Kidney (tissue), 14 donors: ENCODE measurements around the gene BRPF3. TPM values are rescaled to one million over a fixed set of nuclear protein-coding genes. Genes with fewer than 3 reads are reported as not detected.

Experiments used
- DNase-seq, 5 donors: peaks; one replicate each; pipeline ENCODE4 v3.0.0-alpha.2; 2013 to 2020
- FAIRE-seq: peaks from 2 replicates; lab custom pipeline; 2012; peaks lifted over from hg19 to GRCh38; lab: Jason Lieb, UNC
- H3K27ac ChIP-seq, 2 donors: one replicate each; pipeline ENCODE4 v1.7.0; 2013; ENCODE audit warnings: low read depth in 2 of 2, low read length in 2 of 2, inconsistent platforms in 1 of 2
- H3K27me3 ChIP-seq: one replicate; pipeline ENCODE4 v1.7.1; 2013; ENCODE audit warnings: low read length, inconsistent platforms; ENCODE audit not compliant: control insufficient read depth, insufficient read depth
- H3K36me3 ChIP-seq, 3 donors: one replicate each; pipeline versions ENCODE4 v1.7.0 to v1.7.1; 2013; ENCODE audit warnings: low read length in 3 of 3, control low read depth in 1 of 3, inconsistent platforms in 1 of 3; ENCODE audit not compliant: insufficient read depth in 3 of 3, control insufficient read depth in 2 of 3
- H3K4me1 ChIP-seq, 3 donors: one replicate each; pipeline versions ENCODE4 v1.7.0 to v1.7.1; 2013; ENCODE audit warnings: low read length in 3 of 3, inconsistent platforms in 1 of 3, low read depth in 1 of 3; ENCODE audit not compliant: control insufficient read depth in 2 of 3, insufficient read depth in 2 of 3
- H3K4me3 ChIP-seq, 3 donors: one replicate each; pipeline versions ENCODE4 v1.7.0 to v1.8.1; 2013; ENCODE audit warnings: low read length in 3 of 3, control low read depth in 1 of 3, inconsistent platforms in 1 of 3
- H3K9ac ChIP-seq, 3 donors: one replicate each; pipeline versions ENCODE4 v1.7.0 to v1.7.1; 2013; ENCODE audit warnings: low read length in 3 of 3, control low read depth in 1 of 3, inconsistent platforms in 1 of 3
- H3K9me3 ChIP-seq, 3 donors: one replicate each; pipeline versions ENCODE4 v1.7.0 to v1.7.1; 2013; ENCODE audit warnings: low read length in 3 of 3, control low read depth in 1 of 3, inconsistent platforms in 1 of 3; ENCODE audit not compliant: control insufficient read depth in 2 of 3, insufficient read depth in 1 of 3
- CTCF ChIP-seq: IDR thresholded peaks from 3 replicates; pipeline ENCODE4 v1.5.1; 2012; ENCODE audit warnings: mild to moderate bottlenecking, moderate library complexity, borderline replicate concordance; ENCODE audit not compliant: insufficient read depth; ENCODE audit errors: extremely low read depth
- intact Hi-C: fragments of 100-400 bp; cut with DNase I; formaldehyde crosslinking; loops from one replicate; pipeline ENCODE4 v1.11.1; 2022
- polyA plus RNA-seq: library from polyadenylated mRNA; stranded (reverse); fragments of 350-450 nt; fragmentation: Illumina TruSeq; extraction: RNeasy Lipid Tissue Mini Kit (QIAGEN cat#74804); gene quantifications from one replicate; pipeline ENCODE4 v1.2.3, GENCODE V29; 2014; ENCODE audit warnings: low read depth, low replicate concordance; ENCODE audit not compliant: insufficient read depth
- total RNA-seq: library from RNA; stranded (reverse); fragmentation: NEBNext Ultra II Directional; extraction: Animal tissue kit (Norgen Biotek cat#: 25700); gene quantifications from one replicate; pipeline ENCODE4 v1.2.1, GENCODE V29; 2021
- donor health status: control.
- donor health status: control.
- donor health status: control.
- donor health status: control.
- donor health status: control.
- donor health status: DM: yes; HTN: yes; CAD: no.
- donor health status: Normal renal cell carcinoma (clear cell type).

Gene BRPF3
- total and polyA plus RNA-seq, 2 donors from 2014 or later, result 10.2 to 29.5 TPM

GRCh38 chr6:36169023-36170007 lies 27.2 kb upstream of the BRPF3 start:
- TF ChIP-seq CTCF, result no peak
- FAIRE-seq (no peak), DNase-seq (no peak)
- Histone ChIP-seq H3K9me3 (no peaks in the 10 kb centered on the region), H3K4me3 (no peak overlapping the region), H3K4me1 (no peaks in the 10 kb centered on the region), H3K9ac (no peak overlapping the region), H3K27ac (no peak overlapping the region), H3K27me3 (no peaks in the 10 kb centered on the region), H3K36me3 (no peaks in the 10 kb centered on the region)
- intact Hi-C loops, result no loop called here

GRCh38 chr6:36170704-36171103 lies 25.8 kb upstream of the BRPF3 start:
- no peak for FAIRE-seq
- no peak overlapping the region for H3K4me3 ChIP-seq
- no peaks in the 10 kb centered on the region for H3K4me1 ChIP-seq
- no peaks in the 10 kb centered on the region for H3K27me3 ChIP-seq
- H3K9me3 ChIP-seq, result no peaks in the 10 kb centered on the region
- no peak overlapping the region for H3K27ac ChIP-seq
- no peaks in the 10 kb centered on the region for H3K36me3 ChIP-seq
- intact Hi-C loops, result no loop called here
- no peak for TF ChIP-seq CTCF
- H3K9ac ChIP-seq, result no peak overlapping the region
- DNase-seq, result no peak

- DNase-seq (no peak), FAIRE-seq (no peak)
- Histone ChIP-seq H3K9ac (no peak overlapping the region), H3K9me3 (no peaks in the 10 kb centered on the region), H3K4me3 (no peak overlapping the region), H3K4me1 (no peaks in the 10 kb centered on the region), H3K36me3 (no peaks in the 10 kb centered on the region), H3K27me3 (no peaks in the 10 kb centered on the region), H3K27ac (no peak overlapping the region)
- intact Hi-C loops, result no loop called here
- no peak for TF ChIP-seq CTCF
Measured at GRCh38 chr6:36171573-36171972, 25.0 kb upstream of the BRPF3 start.
